TTC549 (cell line): ENCODE data around the gene FGL2.
"Not testable (repeated sequence)": the region's sequence is repeated elsewhere in the genome, so short reads cannot be mapped to it uniquely, and the experiment has no call there.

Experiments
- FAIRE-seq: peaks from 2 replicates; lab custom pipeline; 2012; peaks lifted over from hg19 to GRCh38; lab: Jason Lieb, UNC

Gene FGL2

DNA sequence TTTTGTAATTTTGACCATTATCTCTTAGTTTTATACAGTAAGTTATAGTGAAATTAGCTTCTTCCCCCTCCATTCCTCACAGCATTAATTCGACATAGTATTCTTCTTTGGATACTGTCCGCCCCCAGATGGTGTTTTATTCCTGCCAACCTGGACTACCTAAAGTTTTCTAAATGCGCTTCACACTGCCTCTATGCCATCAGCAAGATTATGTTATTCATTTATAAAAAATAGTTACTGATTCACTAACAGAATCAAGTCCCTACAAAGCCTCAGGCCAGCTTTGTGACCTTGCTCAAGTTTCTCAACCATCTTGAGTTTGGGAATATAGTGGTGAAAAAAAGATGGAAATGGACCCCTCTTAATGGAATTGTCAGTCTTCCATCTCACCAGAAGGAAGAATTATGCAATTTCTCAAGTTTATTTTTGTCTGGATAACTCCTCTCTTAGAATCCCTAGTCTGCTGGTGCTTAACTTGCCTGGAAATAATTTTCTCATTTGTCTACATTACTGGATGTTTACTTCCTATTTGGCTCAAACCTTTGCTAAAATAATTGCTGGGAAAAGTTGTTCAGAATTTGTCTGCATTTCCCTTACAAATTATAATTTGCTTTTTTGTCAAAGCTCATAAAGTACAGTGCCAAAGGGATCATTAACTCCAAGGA lies 16.7 kb upstream of the FGL2 start:
- no peak for FAIRE-seq

GRCh38 chr7:77209479-77210139 lies 10.0 kb upstream of the FGL2 start:
- no peak for FAIRE-seq

- FAIRE-seq, result no peak
Observed at GRCh38 chr7:77208416-77208815, 8.8 kb upstream of the FGL2 start.

DNA sequence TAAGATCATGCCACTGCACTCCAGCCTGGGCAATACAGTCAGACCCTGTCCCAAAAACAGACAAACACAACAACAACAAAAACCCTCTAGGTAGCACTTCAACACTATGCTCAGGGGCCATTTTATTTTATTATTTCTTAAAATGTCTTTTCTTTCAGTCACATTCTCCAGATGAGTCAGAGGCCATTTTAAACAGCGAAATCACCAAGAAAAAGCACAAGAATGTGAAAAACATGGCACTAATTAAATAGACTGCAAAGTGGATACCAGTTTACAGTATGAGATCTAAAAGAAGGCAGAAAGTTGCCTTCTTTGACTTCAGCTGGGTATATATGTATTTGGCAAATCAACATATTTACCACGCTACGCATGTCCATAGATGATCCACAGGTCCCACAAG lies 6.1 kb upstream of the FGL2 start:
- no peak for FAIRE-seq

DNA sequence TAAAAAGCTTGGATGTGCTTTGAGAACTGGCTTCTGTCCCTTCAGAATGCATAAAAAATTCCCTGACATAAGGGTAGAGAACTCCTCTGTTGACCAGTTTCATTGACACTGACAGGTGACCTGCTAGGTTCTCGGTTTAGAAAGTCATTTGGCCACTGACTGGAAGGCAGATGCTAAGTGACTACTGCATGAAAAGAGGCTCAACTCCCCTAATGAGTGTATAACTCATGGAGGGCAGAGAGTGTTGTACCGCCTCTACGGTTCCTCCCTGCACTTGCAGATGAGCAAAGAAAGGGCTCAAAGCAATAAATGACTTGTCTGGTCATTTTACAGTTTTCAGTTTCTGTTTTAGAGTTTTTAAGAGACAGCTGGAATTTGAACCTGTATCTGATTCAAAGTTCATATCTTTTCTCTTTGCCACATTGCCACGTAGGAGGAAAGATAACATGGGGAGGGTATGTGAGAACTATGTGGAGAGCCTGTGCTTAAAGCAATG lies 2.9 kb upstream of the FGL2 start:
- FAIRE-seq, result no peak

GRCh38 chr7:77200542-77200941 lies 923 bp upstream of the FGL2 start:
- no peak for FAIRE-seq

GRCh38 chr7:77197141-77197540 lies 2.5 kb downstream of the FGL2 start:
- FAIRE-seq, result no peak

- FAIRE-seq, result no peak
Observed at GRCh38 chr7:77188731-77189437, 10.7 kb downstream of the FGL2 start.

DNA sequence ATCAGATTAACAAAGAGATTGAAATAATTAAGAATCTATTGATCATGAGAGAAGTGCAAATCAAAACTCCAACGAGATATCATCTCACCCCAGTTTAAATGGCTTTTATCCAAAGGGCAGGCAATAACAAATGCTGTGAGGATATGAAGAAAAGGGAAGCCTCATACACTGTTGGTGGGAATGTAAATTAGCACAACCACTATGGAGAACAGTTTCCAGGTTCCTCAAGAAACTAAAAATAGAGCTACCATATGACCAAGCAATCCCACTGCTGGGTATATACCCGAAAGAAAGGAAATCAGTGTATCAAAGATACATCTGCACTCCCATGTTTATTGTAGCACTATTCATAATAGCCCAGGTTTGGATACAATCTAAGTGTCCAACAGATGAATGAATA lies 13.8 kb downstream of the FGL2 start:
- FAIRE-seq, result no peak

DNA sequence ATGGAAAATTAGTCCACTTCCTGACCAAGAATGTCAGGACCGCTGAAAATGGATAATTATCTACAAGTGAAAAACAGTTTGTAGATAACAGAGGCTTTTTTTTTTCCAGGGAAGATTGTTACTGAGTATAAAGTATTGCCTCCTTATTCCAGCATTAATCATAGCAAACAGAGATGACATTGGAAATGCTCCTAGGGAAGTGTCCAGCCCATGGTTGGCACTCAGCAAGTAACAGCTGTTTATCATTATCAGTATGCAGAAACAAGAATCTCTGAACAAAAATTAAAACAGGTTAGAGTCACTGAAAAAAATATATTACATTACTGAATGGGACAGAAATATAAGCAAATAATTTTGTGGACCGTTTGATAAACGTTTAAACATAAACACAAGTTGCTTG lies 14.6 kb downstream of the FGL2 start:
- FAIRE-seq, result no peak

GRCh38 chr7:77184463-77184862 lies 15.2 kb downstream of the FGL2 start:
- no peak for FAIRE-seq

DNA sequence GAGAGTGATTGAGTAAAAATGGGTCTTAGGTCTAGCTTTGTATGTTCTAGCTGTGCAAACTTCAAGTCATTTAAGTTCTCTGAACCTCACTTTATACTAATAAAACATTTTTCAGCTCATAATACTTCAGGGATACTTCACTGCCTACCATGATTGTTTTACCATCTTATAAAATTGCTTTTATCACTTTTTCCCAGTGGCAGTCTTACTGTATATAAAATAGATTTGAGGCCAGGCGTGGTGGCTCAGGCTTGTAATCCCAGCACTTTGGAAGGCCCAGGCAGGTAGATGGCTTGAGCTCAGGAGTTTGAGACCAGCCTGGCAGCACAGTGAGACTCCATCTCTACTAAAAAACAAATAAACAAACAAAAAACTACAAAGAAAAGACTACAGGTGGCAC lies 17.4 kb downstream of the FGL2 start:
- no peak for FAIRE-seq

DNA sequence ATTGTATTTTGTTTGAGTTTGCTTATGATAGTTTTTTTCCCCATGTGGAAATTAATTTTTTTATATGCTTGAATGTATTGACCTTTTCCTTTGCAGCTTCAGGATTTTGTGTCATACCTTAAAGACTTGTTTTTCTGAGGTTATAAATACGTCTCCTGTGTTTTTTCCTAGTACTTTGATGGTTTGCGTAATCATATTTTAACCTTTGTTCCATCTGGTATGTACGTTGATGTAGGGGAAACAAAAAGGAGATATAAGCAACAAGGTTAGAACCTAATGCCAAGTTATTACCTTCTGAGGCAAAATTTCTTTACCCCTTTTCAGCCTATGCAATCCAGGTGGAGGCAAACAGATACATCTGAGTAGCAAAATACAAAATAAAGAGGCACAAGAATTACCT lies 17.9 kb downstream of the FGL2 start:
- FAIRE-seq, result no peak

- FAIRE-seq, result no peak
Observed at GRCh38 chr7:77181015-77181595, 18.5 kb downstream of the FGL2 start.

DNA sequence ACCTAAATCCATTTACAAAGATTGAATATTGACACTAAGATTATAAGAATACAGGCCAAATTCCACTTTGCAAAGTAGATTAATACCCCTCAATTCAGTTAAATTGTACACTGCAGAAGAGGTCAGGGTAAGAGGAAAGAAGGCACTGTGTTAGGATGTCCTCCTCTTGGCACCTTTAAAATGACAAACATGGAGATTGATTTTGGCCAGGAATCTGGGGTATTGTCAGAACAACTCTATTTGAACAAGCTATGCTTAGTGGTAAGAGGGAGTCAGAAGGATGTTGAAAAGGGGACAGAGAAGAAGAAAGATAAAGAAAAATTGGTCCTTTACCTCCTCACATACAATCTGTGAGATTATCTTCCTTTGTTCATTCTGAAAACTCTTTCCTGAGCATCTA lies 21.6 kb downstream of the FGL2 start:
- not testable (repeated sequence) for FAIRE-seq

DNA sequence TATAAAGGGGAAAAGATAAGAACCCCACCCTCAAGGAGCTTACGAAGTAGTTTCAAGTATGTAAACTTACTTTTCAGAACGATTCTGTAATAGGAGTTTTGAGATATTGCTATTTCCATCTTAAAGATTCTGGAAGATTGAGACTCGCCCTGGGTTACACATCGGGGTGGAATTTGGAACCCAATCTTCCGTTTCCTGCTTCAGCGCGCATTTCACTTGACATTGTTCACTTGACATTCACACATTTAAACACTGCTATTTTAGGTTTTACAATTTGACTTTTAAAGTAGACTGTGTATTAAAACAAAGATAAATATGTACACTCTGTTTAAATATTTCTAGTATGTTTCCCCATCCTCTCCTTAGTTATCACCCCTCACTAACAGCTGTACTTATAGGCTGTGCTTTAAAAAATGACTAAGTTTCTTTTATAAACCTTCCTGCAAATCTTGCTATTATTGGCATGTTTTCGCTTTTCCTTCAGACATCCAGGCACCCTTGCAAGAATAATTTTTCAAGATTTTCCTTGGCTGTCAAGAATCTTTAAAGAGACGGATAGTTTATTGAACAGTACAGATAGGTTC lies 22.2 kb downstream of the FGL2 start:
- FAIRE-seq, result not testable (repeated sequence)

DNA sequence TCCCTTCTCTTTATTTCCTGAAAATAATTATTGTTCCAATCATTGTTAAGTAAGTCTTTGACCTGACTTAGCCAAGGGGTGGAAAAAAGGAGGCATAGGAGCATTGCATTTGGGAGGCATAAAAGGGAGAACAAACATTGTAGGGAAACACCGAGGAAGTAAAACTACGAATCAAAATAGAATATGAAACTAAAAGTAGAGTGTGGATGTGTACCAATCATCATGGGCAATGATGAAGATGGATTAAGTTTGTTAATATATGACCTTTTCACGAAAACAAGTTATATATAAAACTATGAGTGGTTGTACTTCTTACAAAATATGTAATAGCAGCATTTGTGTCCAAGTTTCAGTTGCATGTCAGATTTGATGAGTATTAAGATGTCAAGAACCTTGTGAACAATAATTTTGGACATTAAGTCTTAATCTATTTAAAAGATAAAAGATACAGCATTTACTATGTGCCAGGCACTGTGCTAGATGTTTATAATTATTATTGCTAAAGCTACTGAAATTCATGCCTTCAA lies 24.3 kb downstream of the FGL2 start:
- FAIRE-seq, result not testable (repeated sequence)

GRCh38 chr7:77174418-77174817 lies 25.2 kb downstream of the FGL2 start:
- not testable (repeated sequence) for FAIRE-seq

DNA sequence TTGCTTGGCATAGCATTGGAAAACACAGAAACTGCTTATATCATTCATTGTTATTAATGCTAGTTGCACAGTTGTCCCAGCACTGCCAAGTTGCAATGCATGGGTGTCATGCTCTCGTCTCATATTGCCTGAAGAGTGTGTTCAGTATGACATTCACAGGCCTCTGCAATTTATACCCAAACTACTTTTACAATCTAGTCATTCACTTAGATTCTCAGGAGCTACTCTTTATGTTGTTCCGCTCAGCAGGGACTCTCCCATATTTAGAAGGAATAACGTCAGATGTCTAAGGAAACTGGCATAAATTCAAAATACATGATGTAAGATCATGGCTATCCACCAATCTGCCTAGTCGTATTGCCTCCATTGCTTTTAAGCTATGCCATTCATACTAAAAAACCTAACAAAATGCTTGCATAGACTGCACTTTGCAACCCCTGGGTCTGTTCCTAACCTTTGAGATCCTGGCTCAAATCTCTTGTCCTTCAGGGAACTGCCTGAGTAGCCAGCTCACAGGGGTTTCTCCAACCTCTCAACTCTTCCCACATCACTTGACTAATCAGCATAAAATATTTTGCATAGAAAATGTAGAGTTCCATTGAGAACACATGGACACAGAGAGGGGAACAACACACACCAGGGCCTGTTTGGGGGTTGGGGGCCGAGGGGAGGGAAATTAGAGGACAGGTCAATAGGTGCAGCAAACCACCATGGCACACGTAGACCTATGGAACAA lies 27.0 kb downstream of the FGL2 start:
- not testable (repeated sequence) for FAIRE-seq

DNA sequence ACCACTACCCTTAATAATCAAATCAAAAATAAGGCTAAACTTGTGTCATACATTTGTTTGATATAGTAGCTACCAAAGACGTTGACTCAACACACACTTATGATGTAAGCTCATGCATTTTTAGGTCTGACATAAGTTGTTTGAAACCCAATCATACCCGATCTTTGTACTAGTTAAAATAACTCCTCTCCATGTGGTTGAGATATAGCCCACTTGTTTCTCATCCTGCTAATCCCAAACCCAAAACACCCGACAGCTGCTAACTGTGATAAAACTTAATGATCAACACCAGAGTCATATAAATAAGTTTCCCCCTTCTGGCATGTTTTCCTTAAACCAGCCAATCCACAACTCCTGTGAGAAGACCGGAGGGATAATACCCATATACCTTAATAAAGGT lies 28.5 kb downstream of the FGL2 start:
- FAIRE-seq, result not testable (repeated sequence)

- no peak for FAIRE-seq
Observed at GRCh38 chr7:77157446-77157845, 42.2 kb downstream of the FGL2 start.

GRCh38 chr7:77157034-77157433 lies 42.6 kb downstream of the FGL2 start:
- not testable (repeated sequence) for FAIRE-seq
